ENCODE data around the gene ATP10A. TPM values are rescaled to one million over a fixed set of nuclear protein-coding genes. Genes with fewer than 3 reads are reported as not detected.

ATP10A gene
- 100 to 1,000 TPM in 1 of 2 donors, 10 to 100 TPM in 1; 94.6 to 104 TPM for total RNA-seq

GRCh38 chr15:25863111-25863967 lies at the start of gene ATP10A:
Gene ATP10A (minus strand): TSS chr15:25863327. CDS start chr15:25863096, 231 bp downstream.

Small RNA genes within 50 kb of the gene (small RNA-seq; reads per million reads assigned to genes)
- gene MIR4715 (0 reads per million in 2 donors), gene RNA5SP390 (0 reads per million in 2 donors)
